CD14-positive monocyte (primary cell): Measurements from ENCODE around the gene GRID2. TPM values are rescaled to one million over a fixed set of nuclear protein-coding genes. Genes with fewer than 3 reads are reported as not detected.

ENCODE experiments used
- DNase-seq, 3 donors: peaks; one replicate each; pipeline ENCODE4 v3.0.0-alpha.2; 2011 to 2022
- H2AFZ ChIP-seq: 2 replicates; pipeline ENCODE4 v1.6.0; 2012; ENCODE audit warnings: mild to moderate bottlenecking, low read depth, low read length, inconsistent platforms; ENCODE audit not compliant: insufficient read depth, poor library complexity, severe bottlenecking
- H3K27ac ChIP-seq, 2 donors: 1 replicate in 1 of 2; 2 replicates in 1 of 2; pipeline ENCODE4 v1.5.1; 2012 to 2013; ENCODE audit warnings: low read length in 2 of 2, control low read depth in 1 of 2, inconsistent platforms in 1 of 2, low read depth in 1 of 2, mild to moderate bottlenecking in 1 of 2
- H3K27me3 ChIP-seq, 2 donors: one replicate each; pipeline versions ENCODE4 v1.6.0 to v1.6.1; 2011 to 2013; ENCODE audit warnings: low read length in 2 of 2; ENCODE audit not compliant: control insufficient read depth in 2 of 2, insufficient read depth in 2 of 2
- H3K36me3 ChIP-seq, 2 donors: replicated peaks in 1 of 2; 1 replicate in 1 of 2; 2 replicates in 1 of 2; pipeline versions ENCODE4 v1.5.1 to v1.6.1; 2012 to 2013; ENCODE audit warnings: low read length in 2 of 2, control low read depth in 1 of 2, inconsistent platforms in 1 of 2, mild to moderate bottlenecking in 1 of 2; ENCODE audit not compliant: insufficient read depth in 2 of 2, control insufficient read depth in 1 of 2
- H3K4me1 ChIP-seq, 2 donors: 1 replicate in 1 of 2; 2 replicates in 1 of 2; pipeline versions ENCODE4 v1.5.1 to v1.6.1; 2012 to 2013; ENCODE audit warnings: low read length in 2 of 2, control low read depth in 1 of 2, inconsistent platforms in 1 of 2, mild to moderate bottlenecking in 1 of 2, moderate library complexity in 1 of 2; ENCODE audit not compliant: insufficient read depth in 2 of 2, control insufficient read depth in 1 of 2
- H3K4me2 ChIP-seq: replicated peaks from 2 replicates; pipeline ENCODE3; 2012; ENCODE audit warnings: low read length, moderate library complexity, mild to moderate bottlenecking; ENCODE audit not compliant: poor library complexity, severe bottlenecking; ENCODE audit errors: extremely low read depth
- H3K4me3 ChIP-seq, 3 experiments: fragments of 200-600 bp in 1 of 3; sonication (generic) in 1 of 3; replicated peaks in 1 of 3; 1 replicate in 2 of 3; 2 replicates in 1 of 3; pipeline ENCODE4 v1.5.1; 2011 to 2013; ENCODE audit warnings: low read length in 3 of 3, mild to moderate bottlenecking in 3 of 3, control low read depth in 2 of 3, low read depth in 2 of 3, inconsistent platforms in 1 of 3, moderate library complexity in 1 of 3
- H3K79me2 ChIP-seq: 2 replicates; pipeline ENCODE4 v1.6.0; 2012; ENCODE audit warnings: mild to moderate bottlenecking, control low read depth, inconsistent platforms, low read length, moderate library complexity; ENCODE audit not compliant: insufficient read depth
- H3K9ac ChIP-seq: 2 replicates; pipeline ENCODE4 v1.6.0; 2017; ENCODE audit warnings: low read length, mild to moderate bottlenecking; ENCODE audit not compliant: insufficient read depth, poor library complexity, severe bottlenecking
- H3K9me3 ChIP-seq, 2 donors: replicated peaks in 1 of 2; 1 replicate in 1 of 2; 2 replicates in 1 of 2; pipeline versions ENCODE4 v1.5.1 to v1.6.1; 2012 to 2013; ENCODE audit warnings: low read length in 2 of 2, control low read depth in 1 of 2; ENCODE audit not compliant: control insufficient read depth in 1 of 2, insufficient read depth in 1 of 2
- H4K20me1 ChIP-seq: 2 replicates; pipeline ENCODE4 v1.6.0; 2012; ENCODE audit warnings: mild to moderate bottlenecking, low read length, control low read depth, moderate library complexity; ENCODE audit not compliant: insufficient read depth
- H3K27ac Mint-ChIP-seq, 7 donors: one replicate each; pipeline ENCODE4 v1.8.0; 2020; ENCODE audit warnings: mild to moderate bottlenecking in 7 of 7, mixed read lengths in 7 of 7, moderate library complexity in 6 of 7, inconsistent platforms in 2 of 7
- H3K27me3 Mint-ChIP-seq, 3 donors: one replicate each; pipeline ENCODE4 v1.8.0; 2021 to 2022; ENCODE audit warnings: low read depth in 3 of 3, mild to moderate bottlenecking in 3 of 3, mixed read lengths in 3 of 3, moderate library complexity in 3 of 3, inconsistent platforms in 1 of 3
- H3K36me3 Mint-ChIP-seq, 2 donors: one replicate each; pipeline ENCODE4 v1.8.0; 2020; ENCODE audit warnings: mixed read lengths in 2 of 2, inconsistent platforms in 1 of 2, mild to moderate bottlenecking in 1 of 2
- H3K4me1 Mint-ChIP-seq: one replicate; pipeline ENCODE4 v1.8.0; 2020; ENCODE audit warnings: mild to moderate bottlenecking, mixed read lengths
- H3K4me3 Mint-ChIP-seq, 2 donors: one replicate each; pipeline ENCODE4 v1.8.0; 2020; ENCODE audit warnings: mild to moderate bottlenecking in 2 of 2, mixed read lengths in 2 of 2, moderate library complexity in 1 of 2
- H3K9me3 Mint-ChIP-seq, 7 donors: one replicate each; pipeline ENCODE4 v1.8.0; 2020 to 2022; ENCODE audit warnings: mixed read lengths in 7 of 7, mild to moderate bottlenecking in 6 of 7, moderate library complexity in 6 of 7, inconsistent platforms in 2 of 7
- WGBS: methylation state at CpG from one replicate; pipeline ENCODE4 v1.1.5; 2013; ENCODE audit warnings: missing lambda C conversion rate; ENCODE audit not compliant: insufficient coverage; 5-methylcytosine and 5-hydroxymethylcytosine counted together
- intact Hi-C, 2 donors: fragments of 100-400 bp; cut with micrococcal nuclease; formaldehyde crosslinking; loops; one replicate each; pipeline versions ENCODE4 v1.15.0 to v1.15.1; 2023
- polyA plus RNA-seq, 3 donors: library from polyadenylated mRNA; depleted of rRNA in 1 of 3; unstranded in 2 of 3; stranded (reverse) in 1 of 3; fragments of 300-500 nt in 2 of 3; fragments of >200 nt in 1 of 3; fragmentation: Illumina TruSeq in 2 of 3; gene quantifications; 1 replicate in 2 of 3; 2 replicates in 1 of 3; pipeline ENCODE4 v1.2.3, GENCODE V29; 2012 to 2021
- TF ChIP-seq, protein P1 (sequence below): fragments of 200-600 bp; IDR thresholded peaks from one replicate; pipeline ENCODE4 v1.8.0; 2022; ENCODE audit warnings: antibody characterized with exemption, mild to moderate bottlenecking

Gene GRID2
- polyA plus RNA-seq, 3 donors = not detected

DNA sequence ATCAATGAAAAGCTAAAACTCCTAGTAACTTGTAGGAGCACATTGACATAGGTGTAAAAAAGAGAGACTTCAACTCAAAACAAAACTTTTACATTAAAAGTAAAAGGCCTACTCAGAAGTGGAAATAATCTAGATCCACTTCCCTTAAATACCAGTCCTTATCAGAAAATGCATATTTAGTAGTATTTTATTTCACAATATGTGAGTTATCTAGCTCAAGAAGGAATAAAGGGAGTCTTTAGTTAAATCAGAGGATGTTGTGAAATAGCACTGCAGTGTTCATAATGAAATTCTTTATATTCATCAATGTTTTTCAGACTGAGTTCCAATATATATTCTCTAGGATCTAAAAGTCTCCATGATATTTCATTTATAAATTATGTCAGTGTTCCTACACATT lies 715.0 kb downstream of the GRID2 start:
- intact Hi-C loops = no loop called here
- Histone ChIP-seq H3K27me3 (no peaks in the 10 kb centered on the region), H2AFZ (no peak overlapping the region), H3K27ac (no peak overlapping the region), H3K9me3 (no peaks in the 10 kb centered on the region), H3K4me1 (no peaks in the 10 kb centered on the region), H3K4me3 (no peak overlapping the region), H3K36me3 (no peaks in the 10 kb centered on the region), H3K79me2 (no peaks in the 10 kb centered on the region), H4K20me1 (no peaks in the 10 kb centered on the region), H3K4me2 (no peak overlapping the region), H3K9ac (no peak overlapping the region)
- Mint-ChIP-seq H3K27ac (no peak overlapping the region), H3K36me3 (no peaks in the 10 kb centered on the region), H3K4me1 (no peaks in the 10 kb centered on the region), H3K9me3 (peaks cover 0 to 6% (median 0%) of the 10 kb centered on the region in 7 donors), H3K27me3 (no peaks in the 10 kb centered on the region), H3K4me3 (no peak overlapping the region)
- no peak for DNase-seq
- TF ChIP-seq, protein P1, sequence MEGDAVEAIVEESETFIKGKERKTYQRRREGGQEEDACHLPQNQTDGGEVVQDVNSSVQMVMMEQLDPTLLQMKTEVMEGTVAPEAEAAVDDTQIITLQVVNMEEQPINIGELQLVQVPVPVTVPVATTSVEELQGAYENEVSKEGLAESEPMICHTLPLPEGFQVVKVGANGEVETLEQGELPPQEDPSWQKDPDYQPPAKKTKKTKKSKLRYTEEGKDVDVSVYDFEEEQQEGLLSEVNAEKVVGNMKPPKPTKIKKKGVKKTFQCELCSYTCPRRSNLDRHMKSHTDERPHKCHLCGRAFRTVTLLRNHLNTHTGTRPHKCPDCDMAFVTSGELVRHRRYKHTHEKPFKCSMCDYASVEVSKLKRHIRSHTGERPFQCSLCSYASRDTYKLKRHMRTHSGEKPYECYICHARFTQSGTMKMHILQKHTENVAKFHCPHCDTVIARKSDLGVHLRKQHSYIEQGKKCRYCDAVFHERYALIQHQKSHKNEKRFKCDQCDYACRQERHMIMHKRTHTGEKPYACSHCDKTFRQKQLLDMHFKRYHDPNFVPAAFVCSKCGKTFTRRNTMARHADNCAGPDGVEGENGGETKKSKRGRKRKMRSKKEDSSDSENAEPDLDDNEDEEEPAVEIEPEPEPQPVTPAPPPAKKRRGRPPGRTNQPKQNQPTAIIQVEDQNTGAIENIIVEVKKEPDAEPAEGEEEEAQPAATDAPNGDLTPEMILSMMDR = no peak

DNA sequence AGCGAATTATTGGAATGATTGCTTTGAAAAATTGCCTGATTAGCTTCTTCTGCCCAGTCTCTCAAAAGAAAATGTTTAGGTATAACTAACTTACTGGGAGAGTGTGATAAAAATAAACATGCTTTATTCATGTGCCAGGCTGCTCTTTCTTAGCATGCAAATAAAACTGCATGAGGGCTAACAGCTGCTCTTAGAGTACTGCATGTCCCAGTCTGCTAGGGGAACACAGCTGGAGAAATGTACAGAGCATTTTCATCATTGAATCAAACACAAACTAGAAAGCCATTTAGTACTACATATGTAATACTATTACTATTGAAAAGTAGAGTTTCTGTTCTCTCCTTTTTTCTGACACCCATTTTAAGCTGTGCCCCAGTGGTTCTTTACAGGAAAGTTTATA lies 726.0 kb downstream of the GRID2 start:
- Histone ChIP-seq H2AFZ (no peak overlapping the region), H3K4me1 (no peaks in the 10 kb centered on the region), H3K27ac (no peak overlapping the region), H3K79me2 (no peaks in the 10 kb centered on the region), H3K9me3 (no peaks in the 10 kb centered on the region), H4K20me1 (no peaks in the 10 kb centered on the region), H3K36me3 (no peaks in the 10 kb centered on the region), H3K4me3 (no peak overlapping the region), H3K9ac (no peak overlapping the region), H3K27me3 (no peaks in the 10 kb centered on the region), H3K4me2 (no peak overlapping the region)
- Mint-ChIP-seq H3K36me3 (no peaks in the 10 kb centered on the region), H3K9me3 (peaks cover 0 to 7% (median 3%) of the 10 kb centered on the region in 7 donors), H3K4me3 (no peak overlapping the region), H3K27ac (no peak overlapping the region), H3K4me1 (no peaks in the 10 kb centered on the region), H3K27me3 (no peaks in the 10 kb centered on the region)
- WGBS = no CpG with 5 or more reads among the region's 1 CpG
- TF ChIP-seq, protein P1 = no peak
- intact Hi-C loops = no loop called here
- no peak for DNase-seq
